ENCODE measurements around the gene ZG16.
A peak's percentile ranks its signal among the peaks of the same experiment; 100 is the strongest.
"Not testable (repeated sequence)": the region's sequence is repeated elsewhere in the genome, so short reads cannot be mapped to it uniquely, and the experiment has no call there.

ZG16 gene

DNA sequence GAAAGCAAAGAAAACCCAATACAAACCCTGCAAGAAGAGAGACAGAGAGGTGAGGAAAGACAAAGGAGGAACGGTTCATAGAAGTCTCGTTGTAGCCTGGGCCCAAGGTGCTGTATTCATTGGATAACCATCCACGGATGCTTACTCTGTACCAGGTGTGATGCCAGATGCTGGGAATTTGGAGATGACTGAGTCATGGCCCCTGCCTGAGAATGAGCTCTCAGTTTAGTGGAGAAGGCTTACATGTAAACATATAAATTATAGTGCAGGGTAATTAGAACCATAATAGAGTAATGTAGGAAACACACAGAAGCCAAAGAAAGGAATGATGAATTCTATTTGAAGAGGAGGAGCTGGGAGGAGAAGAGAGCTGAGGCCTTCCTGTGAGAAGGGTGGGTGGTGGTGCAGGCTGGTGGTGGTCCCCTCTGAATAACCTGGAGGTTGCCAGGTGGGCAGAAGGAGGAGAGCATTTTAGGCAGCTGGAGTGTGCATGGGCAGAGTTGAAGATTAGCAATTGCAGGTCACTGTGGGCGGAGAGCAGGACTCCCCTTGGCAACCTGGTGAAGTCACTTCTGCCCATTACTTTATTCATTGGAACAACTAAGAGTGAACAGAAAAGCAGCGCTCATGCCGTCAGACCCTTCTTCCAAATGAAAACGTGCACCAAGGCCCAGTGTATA, 7.7 kb upstream of the ZG16 start:
- Histone ChIP-seq H3K27ac (ENCODE audit: low read depth, low read length) (no peak overlapping the region), H3K4me1 (ENCODE audit: insufficient read depth, low read length) (no peaks in the 10 kb centered on the region), H3K9me3 (ENCODE audit: insufficient read depth, low read depth, low read length) (no peaks in the 10 kb centered on the region), H3K4me3 (ENCODE audit: low read length) (no peak overlapping the region), H3K9ac (ENCODE audit: low read depth, low read length) (no peak overlapping the region), H3K27me3 (ENCODE audit: insufficient read depth, low read length) (no peaks in the 10 kb centered on the region), H3K36me3 (ENCODE audit: insufficient read depth, low read length) (no peaks in the 10 kb centered on the region)
- 90% methylated on average over 7 of the region's 7 CpGs for WGBS

DNA sequence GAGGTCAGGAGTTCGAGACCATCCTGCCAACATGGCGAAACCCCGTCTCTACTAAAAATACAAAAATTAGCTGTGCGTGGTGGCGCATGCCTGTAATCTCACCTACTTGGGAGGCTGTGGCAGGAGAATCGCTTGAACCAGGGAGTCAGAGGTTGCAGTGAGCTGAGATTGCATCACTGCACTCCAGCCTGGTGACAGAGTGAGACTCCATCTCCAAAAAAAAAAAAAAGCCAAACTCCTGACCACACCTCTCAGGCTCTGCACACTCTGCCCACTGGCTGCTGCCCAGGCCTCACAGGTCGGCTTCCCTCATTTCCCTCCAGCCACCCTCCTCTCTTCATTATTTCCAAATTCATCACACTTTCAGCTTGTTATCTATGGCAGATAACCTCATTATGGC, 5.7 kb upstream of the ZG16 start:
- H3K27ac ChIP-seq (ENCODE audit: low read depth, low read length); H3K9me3 ChIP-seq (ENCODE audit: insufficient read depth, low read depth, low read length); H3K36me3 ChIP-seq (ENCODE audit: insufficient read depth, low read length); H3K9ac ChIP-seq (ENCODE audit: low read depth, low read length); H3K4me3 ChIP-seq (ENCODE audit: low read length); H3K27me3 ChIP-seq (ENCODE audit: insufficient read depth, low read length); H3K4me1 ChIP-seq (ENCODE audit: insufficient read depth, low read length): not testable (repeated sequence)
- 96% methylated on average over 7 of the region's 7 CpGs for WGBS

- H3K27me3 ChIP-seq (ENCODE audit: insufficient read depth, low read length), result no peaks in the 10 kb centered on the region
- WGBS, result 91% methylated on average over 5 of the region's 5 CpGs
- H3K27ac ChIP-seq (ENCODE audit: low read depth, low read length), result no peak overlapping the region
- H3K4me1 ChIP-seq (ENCODE audit: insufficient read depth, low read length), result no peaks in the 10 kb centered on the region
- H3K36me3 ChIP-seq (ENCODE audit: insufficient read depth, low read length), result no peaks in the 10 kb centered on the region
- H3K9ac ChIP-seq (ENCODE audit: low read depth, low read length), result no peak overlapping the region
- H3K4me3 ChIP-seq (ENCODE audit: low read length), result no peak overlapping the region
- H3K9me3 ChIP-seq (ENCODE audit: insufficient read depth, low read depth, low read length), result no peaks in the 10 kb centered on the region
Measured at GRCh38 chr16:29774730-29775129, 3.3 kb upstream of the ZG16 start.

- Histone ChIP-seq H3K4me3 (ENCODE audit: low read length) (no peak overlapping the region), H3K4me1 (ENCODE audit: insufficient read depth, low read length) (no peaks in the 10 kb centered on the region), H3K27ac (ENCODE audit: low read depth, low read length) (no peak overlapping the region), H3K36me3 (ENCODE audit: insufficient read depth, low read length) (no peaks in the 10 kb centered on the region), H3K9ac (ENCODE audit: low read depth, low read length) (no peak overlapping the region), H3K9me3 (ENCODE audit: insufficient read depth, low read depth, low read length) (no peaks in the 10 kb centered on the region), H3K27me3 (ENCODE audit: insufficient read depth, low read length) (no peaks in the 10 kb centered on the region)
- 75% methylated on average over 3 of the region's 4 CpGs for WGBS
Measured at GRCh38 chr16:29775742-29776408, 2.2 kb upstream of the ZG16 start.

DNA sequence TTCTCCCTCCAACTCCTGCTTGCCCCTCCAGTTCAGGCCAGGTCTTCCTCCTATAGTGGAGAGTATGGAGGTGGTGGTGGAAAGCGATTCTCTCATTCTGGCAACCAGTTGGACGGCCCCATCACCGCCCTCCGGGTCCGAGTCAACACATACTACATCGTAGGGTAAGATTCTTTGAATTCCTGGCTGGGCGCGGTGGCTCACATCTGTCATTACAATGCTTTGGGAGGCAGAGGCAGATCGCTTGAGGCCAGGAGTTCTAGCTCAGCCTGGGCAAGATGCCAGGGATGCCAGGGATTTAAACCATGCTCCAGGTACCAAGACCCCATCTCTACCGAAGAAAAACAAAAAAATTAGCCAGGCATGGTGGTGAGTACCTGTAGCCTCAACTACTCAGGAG, 1.4 kb downstream of the ZG16 start:
- Histone ChIP-seq H3K27me3 (ENCODE audit: insufficient read depth, low read length) (no peaks in the 10 kb centered on the region), H3K27ac (ENCODE audit: low read depth, low read length) (no peak overlapping the region), H3K4me1 (ENCODE audit: insufficient read depth, low read length) (no peaks in the 10 kb centered on the region), H3K36me3 (ENCODE audit: insufficient read depth, low read length) (no peaks in the 10 kb centered on the region), H3K9ac (ENCODE audit: low read depth, low read length) (no peak overlapping the region), H3K9me3 (ENCODE audit: insufficient read depth, low read depth, low read length) (no peaks in the 10 kb centered on the region), H3K4me3 (ENCODE audit: low read length) (no peak overlapping the region)
- WGBS, result 70% methylated on average over 10 of the region's 10 CpGs

DNA sequence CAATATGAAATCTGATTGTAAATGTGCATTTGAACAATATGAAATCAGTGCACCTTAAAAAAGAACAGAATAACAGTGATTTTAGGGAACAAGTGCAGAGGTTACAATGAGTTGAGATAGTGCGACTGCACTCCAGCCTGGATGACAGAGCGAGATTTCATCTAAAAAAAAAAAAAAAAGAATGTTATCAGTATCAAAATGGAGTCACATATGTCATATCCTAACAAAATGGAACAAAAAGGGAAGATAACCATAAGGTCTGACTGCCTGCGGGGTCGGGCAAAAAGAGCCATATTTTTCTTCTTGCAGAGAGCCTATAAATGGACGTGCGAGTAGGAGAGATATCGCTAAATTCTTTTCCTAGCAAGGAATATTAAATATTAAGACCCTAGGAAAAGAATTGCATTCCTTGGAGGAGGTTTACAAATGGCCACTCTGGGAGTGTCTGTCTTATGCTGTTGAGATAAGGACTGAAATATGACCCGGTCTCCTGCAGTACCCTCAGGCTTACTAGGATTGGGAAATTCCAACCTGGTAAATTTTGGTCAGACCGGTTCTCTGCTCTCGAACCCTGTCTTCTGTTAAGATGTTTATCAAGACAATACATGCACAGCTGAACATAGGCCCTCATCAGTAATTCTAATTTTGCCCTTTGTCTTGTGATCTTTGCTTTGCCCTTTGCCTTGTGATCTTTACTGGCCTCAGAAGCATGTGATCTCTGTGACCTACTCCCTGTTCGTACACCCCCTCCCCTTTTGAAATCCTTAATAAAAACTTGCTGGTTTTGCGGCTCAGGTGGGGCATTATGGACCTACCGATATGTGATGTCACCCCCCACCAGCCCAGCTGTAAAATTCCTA, 5.3 kb downstream of the ZG16 start:
- H3K9ac ChIP-seq (ENCODE audit: low read depth, low read length); H3K27ac ChIP-seq (ENCODE audit: low read depth, low read length); H3K4me3 ChIP-seq (ENCODE audit: low read length); H3K27me3 ChIP-seq (ENCODE audit: insufficient read depth, low read length); H3K4me1 ChIP-seq (ENCODE audit: insufficient read depth, low read length); H3K9me3 ChIP-seq (ENCODE audit: insufficient read depth, low read depth, low read length); H3K36me3 ChIP-seq (ENCODE audit: insufficient read depth, low read length): not testable (repeated sequence)
- WGBS, result 88% methylated on average over 9 of the region's 13 CpGs

DNA sequence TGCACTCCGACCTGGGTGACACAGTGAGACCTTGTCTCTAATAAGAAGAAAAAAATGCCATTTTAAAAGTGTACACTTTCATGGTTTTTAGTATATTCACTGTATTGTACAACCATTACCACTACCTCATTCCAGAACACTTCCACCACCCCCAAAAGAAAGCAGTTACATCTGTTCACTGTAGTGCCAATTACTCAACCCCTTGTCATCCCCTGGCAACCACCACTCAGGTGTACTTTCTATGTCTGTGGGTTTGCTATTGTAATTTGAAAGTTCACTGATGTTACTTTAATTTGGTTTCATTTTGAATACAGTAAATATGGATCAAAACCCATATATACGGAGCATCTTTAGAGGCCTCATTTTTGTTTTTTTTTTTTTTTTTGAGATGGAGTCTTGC, 6.1 kb downstream of the ZG16 start:
- no peaks in the 10 kb centered on the region for H3K4me1 ChIP-seq (ENCODE audit: insufficient read depth, low read length)
- no peaks in the 10 kb centered on the region for H3K9me3 ChIP-seq (ENCODE audit: insufficient read depth, low read depth, low read length)
- H3K9ac ChIP-seq (ENCODE audit: low read depth, low read length), result no peak overlapping the region
- H3K27ac ChIP-seq (ENCODE audit: low read depth, low read length), result no peak overlapping the region
- 92% methylated on average over 1 of the region's 2 CpGs for WGBS
- H3K4me3 ChIP-seq (ENCODE audit: low read length), result no peak overlapping the region
- no peaks in the 10 kb centered on the region for H3K36me3 ChIP-seq (ENCODE audit: insufficient read depth, low read length)
- H3K27me3 ChIP-seq (ENCODE audit: insufficient read depth, low read length), result peaks cover 6% of the 10 kb centered on the region

GRCh38 chr16:29784901-29785500, 6.9 kb downstream of the ZG16 start:
- Histone ChIP-seq H3K9ac (ENCODE audit: low read depth, low read length) (peak overlapping the region; percentile 21; the same call in 1 of the 2 replicates), H3K27me3 (ENCODE audit: insufficient read depth, low read length) (peaks cover 6% of the 10 kb centered on the region), H3K4me3 (ENCODE audit: low read length) (peak overlapping the region; percentile 41), H3K9me3 (ENCODE audit: insufficient read depth, low read depth, low read length) (no peaks in the 10 kb centered on the region), H3K4me1 (ENCODE audit: insufficient read depth, low read length) (peaks cover 2% of the 10 kb centered on the region; the same call in 1 of the 2 replicates), H3K36me3 (ENCODE audit: insufficient read depth, low read length) (no peaks in the 10 kb centered on the region), H3K27ac (ENCODE audit: low read depth, low read length) (no peak overlapping the region)
- WGBS, result 5% methylated on average over 38 of the region's 38 CpGs

DNA sequence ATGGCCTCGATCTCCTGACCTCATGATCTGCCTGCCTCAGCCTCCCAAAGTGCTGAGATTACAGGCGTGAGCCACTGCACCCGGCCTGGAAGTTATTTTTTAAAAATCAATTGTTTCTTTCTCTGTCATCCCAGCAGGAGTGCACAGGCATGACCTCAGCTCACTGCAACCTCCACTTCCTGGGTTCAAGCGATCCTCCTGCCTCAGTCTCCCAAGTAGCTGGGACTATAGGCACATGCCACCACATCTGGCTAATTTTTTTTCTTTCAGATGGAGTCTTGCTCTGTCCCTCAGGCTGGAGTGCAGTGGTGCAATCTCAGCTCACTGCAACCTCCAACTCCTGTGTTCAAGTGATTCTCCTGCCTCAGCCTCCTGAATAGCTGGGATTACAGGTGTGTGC, 9.1 kb downstream of the ZG16 start:
- 91% methylated on average over 4 of the region's 4 CpGs for WGBS
- H3K4me1 ChIP-seq (ENCODE audit: insufficient read depth, low read length); H3K9me3 ChIP-seq (ENCODE audit: insufficient read depth, low read depth, low read length); H3K36me3 ChIP-seq (ENCODE audit: insufficient read depth, low read length); H3K27ac ChIP-seq (ENCODE audit: low read depth, low read length); H3K4me3 ChIP-seq (ENCODE audit: low read length); H3K27me3 ChIP-seq (ENCODE audit: insufficient read depth, low read length); H3K9ac ChIP-seq (ENCODE audit: low read depth, low read length): not testable (repeated sequence)

- Histone ChIP-seq H3K4me3 (ENCODE audit: low read length) (peak overlapping the region; percentile 90), H3K27me3 (ENCODE audit: insufficient read depth, low read length) (peaks cover 5% of the 10 kb centered on the region), H3K27ac (ENCODE audit: low read depth, low read length) (peak overlapping the region; percentile 66), H3K9ac (ENCODE audit: low read depth, low read length) (peak overlapping the region; percentile 79), H3K4me1 (ENCODE audit: insufficient read depth, low read length) (peaks cover 14% of the 10 kb centered on the region; the same call in 1 of the 2 replicates), H3K9me3 (ENCODE audit: insufficient read depth, low read depth, low read length) (no peaks in the 10 kb centered on the region), H3K36me3 (ENCODE audit: insufficient read depth, low read length) (peaks cover 12% of the 10 kb centered on the region; the same call in 1 of the 2 replicates)
- 82% methylated on average over 20 of the region's 20 CpGs for WGBS
Measured at GRCh38 chr16:29789775-29790182, 11.7 kb downstream of the ZG16 start.
